GM13977 (cell line): ENCODE measurements around the gene YY1AP1.

Experiments used
- DNase-seq: peaks from one replicate; pipeline ENCODE4 v3.0.0; 2012; ENCODE audit warnings: low spot score
- in situ Hi-C: fragments of 300-500 bp; cut with MboI; formaldehyde crosslinking; loops from one replicate; pipeline ENCODE4 v1.12.0; 2022; ENCODE audit warnings: low sequenced_read_pairs, low pct_unique_long_range_greater_than_20kb, mixed read lengths, inconsistent platforms; ENCODE audit not compliant: unreplicated experiment
- TF ChIP-seq, protein P1 (sequence below): IDR thresholded peaks from 2 replicates; pipeline ENCODE4 v1.5.1; 2012; ENCODE audit warnings: mild to moderate bottlenecking, control low read depth; ENCODE audit not compliant: insufficient read depth; ENCODE audit errors: extremely low read depth, missing control alignments

Gene YY1AP1

DNA sequence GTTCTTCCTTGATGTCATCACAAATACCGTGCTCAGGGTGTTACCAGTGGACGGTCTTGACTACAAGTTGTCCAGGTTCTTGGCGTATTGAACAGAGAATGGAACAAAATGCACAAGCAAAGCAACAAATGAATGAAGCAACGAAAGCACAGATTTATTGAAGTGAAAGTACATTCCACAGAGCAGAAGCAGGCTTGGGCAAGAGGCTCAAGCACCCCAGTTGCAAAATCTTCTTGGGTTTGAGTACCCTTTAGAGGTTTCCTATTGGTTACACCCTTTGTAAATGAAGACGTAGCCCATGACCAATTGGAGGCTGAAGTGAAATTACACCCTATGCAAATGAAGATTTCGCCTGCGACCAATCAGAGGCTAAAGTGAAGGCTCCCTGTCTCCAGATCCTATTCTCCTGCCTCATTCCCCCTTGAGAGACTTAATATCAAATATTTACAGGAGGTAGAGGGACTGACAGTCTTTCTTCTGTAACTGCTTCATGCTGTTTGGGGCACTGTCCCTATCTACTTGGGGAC lies 38.3 kb downstream of the YY1AP1 start:
- in situ Hi-C loops: no loop called here
- DNase-seq: no peak
- TF ChIP-seq, protein P1, sequence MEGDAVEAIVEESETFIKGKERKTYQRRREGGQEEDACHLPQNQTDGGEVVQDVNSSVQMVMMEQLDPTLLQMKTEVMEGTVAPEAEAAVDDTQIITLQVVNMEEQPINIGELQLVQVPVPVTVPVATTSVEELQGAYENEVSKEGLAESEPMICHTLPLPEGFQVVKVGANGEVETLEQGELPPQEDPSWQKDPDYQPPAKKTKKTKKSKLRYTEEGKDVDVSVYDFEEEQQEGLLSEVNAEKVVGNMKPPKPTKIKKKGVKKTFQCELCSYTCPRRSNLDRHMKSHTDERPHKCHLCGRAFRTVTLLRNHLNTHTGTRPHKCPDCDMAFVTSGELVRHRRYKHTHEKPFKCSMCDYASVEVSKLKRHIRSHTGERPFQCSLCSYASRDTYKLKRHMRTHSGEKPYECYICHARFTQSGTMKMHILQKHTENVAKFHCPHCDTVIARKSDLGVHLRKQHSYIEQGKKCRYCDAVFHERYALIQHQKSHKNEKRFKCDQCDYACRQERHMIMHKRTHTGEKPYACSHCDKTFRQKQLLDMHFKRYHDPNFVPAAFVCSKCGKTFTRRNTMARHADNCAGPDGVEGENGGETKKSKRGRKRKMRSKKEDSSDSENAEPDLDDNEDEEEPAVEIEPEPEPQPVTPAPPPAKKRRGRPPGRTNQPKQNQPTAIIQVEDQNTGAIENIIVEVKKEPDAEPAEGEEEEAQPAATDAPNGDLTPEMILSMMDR: no peak

DNA sequence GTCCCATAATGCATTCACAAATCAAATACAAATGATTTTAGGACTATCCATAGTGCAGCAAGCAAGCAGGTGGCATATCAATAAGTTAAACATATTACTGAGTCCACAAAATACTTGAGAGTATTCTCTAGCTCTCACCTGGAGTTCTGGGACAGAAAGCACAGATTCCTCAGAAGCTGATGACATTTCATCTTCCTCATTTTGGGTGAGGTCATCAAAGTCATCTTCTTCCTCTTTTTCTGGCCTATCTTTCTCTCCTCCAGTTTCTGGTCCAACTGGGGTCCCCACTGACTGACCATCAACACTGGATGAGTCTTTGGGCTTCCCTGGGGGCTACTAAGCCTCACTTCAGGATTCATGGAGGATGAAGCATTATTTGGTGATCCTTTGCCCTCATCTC lies 38.9 kb downstream of the YY1AP1 start:
- DNase-seq: no peak
- in situ Hi-C loops: no loop called here
- TF ChIP-seq, protein P1: no peak

DNA sequence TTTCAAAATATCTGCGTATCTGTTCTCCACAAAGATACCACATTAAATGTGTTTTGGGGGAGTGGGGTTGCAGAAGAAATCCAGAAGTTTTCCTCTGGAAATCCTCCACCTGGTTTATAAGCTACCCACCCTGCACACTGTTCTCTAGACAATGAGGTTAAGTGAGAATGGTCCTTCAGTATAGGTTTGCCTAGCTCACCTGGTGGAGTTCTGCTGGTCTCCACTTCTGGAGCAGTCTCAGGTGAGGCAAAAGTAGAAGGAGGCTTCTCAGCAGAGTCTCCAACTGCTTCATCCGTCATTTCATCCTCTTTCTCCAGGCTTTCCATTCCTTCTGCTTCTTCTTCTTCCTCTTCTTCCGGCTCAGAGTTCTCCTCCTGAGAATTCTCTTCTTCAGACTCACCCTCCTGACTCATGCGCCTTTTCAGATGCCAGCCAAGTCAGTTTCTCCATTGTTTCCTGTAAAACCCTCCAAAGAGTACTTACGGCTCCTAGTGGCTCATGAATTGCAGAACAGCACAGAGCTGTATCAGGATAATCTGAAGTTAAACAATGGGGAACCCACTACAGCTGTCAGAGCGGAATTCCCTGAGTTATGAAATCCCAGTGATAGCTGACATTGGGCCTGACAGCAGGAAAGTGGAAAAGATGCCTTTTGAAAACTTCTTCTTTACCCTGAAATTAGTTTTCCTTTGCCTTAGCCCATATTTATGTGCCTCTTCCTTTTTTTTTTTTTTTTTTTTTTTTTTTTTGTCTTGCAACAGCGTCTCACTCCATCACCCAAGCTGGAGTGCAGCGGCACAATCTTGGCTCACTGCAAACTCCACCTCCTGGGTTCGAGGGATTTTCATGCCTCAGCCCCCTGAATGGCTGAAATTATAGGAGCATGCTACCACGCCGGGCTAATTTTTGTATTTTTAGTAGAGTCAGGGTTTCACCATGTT lies 40.1 kb downstream of the YY1AP1 start:
- in situ Hi-C loops: no loop called here

DNA sequence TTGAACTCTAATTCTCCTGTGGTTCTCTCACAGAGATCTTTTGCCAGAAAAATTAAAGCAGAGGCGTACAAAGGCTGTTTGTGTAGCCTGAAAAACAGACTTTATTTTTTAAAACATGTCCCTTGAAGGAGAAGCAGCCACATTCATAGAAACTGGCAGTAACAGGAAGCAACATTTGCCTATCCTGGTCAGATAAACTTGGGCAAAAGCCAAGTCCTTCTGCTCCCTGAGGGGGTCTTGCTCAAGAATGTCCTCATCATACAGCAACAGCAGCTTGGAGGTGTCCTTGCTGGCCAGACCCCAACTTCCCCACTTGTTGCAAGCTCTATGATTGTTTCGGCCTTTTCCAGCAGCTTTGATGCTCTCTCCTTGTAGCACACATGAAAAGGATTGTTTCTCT lies 42.3 kb downstream of the YY1AP1 start:
- TF ChIP-seq, protein P1: no peak
- in situ Hi-C loops: no loop called here
- no peak for DNase-seq

More for the DNA sequence above, 40.1 kb downstream of the YY1AP1 start:
- TF ChIP-seq, protein P1: no peak
- no peak for DNase-seq

DNA sequence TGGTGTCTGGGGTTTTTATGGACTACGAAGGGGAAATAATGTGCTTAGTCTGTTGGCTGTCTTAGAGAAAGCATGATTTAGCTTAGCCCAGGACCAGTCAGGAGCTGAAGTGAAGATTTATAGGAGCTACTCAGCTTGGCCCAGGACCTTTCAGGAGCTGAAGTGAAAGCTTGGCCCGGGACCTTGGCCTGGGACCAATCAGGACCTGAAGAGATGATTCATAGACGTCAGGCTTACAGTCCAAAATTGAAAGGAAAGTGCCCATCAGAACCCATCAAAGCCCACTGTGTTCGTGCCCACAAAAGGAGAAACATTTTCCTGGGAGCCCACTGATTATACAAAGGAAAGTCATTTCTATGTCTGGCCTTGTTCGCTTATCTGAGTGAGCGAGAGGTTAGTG lies 42.9 kb downstream of the YY1AP1 start:
- in situ Hi-C loops: no loop called here
- TF ChIP-seq, protein P1: no peak
- no peak for DNase-seq

DNA sequence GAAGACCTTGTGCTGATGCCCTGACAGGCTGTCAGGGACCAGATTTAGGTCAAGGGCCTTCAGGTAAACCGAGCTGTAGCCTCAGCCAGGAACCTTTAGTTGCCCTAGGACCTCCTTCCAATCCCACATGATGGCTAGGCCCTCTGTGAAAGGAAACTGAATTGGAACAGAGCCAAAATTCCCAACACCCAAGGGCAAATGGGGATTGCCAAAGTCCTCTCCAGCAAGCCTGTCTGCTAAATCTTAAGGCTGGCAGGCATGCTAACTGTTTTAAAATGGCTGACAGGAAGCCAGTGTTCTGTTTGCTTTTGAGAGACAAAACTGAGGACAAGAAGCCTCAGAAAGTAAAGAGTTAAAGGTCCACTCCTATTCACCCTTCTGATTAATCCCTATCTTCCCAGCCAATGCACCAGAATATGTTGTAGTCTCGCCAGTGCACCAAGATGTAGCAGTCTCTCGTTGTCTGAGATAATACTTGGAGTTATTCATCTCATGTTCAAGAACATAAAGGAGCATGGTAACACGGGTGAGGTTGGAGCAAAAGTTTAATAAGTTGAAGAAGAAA lies 43.5 kb downstream of the YY1AP1 start:
- DNase-seq: no peak
- TF ChIP-seq, protein P1: no peak
- in situ Hi-C loops: no loop called here
